GM20000 (cell line): ENCODE data around the gene PLA1A.

Source experiments
- DNase-seq: peaks from one replicate; pipeline ENCODE4 v3.0.0; 2012; ENCODE audit warnings: low spot score
- TF ChIP-seq, protein P1 (sequence below): IDR thresholded peaks from 2 replicates; pipeline ENCODE4 v1.5.1; 2012; ENCODE audit warnings: mild to moderate bottlenecking, control low read depth; ENCODE audit errors: extremely low read depth, missing control alignments

Gene PLA1A

DNA sequence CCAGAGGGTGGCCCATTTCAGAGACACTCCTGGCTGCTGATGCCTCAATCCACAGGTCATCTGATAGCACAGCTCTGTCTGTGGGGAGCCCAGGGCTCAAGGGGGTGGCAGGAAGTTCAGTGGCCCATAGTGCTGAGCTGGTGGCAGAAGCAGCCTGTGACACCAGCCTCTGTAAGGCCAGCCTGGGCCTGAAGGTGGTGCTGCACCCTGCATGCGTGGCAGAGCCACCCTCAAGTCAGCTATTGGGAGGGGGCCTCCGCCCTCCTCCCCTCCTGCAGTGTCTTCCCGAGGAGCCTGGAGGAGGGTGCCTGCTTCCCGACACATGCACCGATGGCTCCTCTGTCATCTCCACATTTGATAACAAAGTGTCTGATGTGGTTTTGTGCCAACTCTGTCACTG, 3.0 kb downstream of the PLA1A start:
- TF ChIP-seq, protein P1, sequence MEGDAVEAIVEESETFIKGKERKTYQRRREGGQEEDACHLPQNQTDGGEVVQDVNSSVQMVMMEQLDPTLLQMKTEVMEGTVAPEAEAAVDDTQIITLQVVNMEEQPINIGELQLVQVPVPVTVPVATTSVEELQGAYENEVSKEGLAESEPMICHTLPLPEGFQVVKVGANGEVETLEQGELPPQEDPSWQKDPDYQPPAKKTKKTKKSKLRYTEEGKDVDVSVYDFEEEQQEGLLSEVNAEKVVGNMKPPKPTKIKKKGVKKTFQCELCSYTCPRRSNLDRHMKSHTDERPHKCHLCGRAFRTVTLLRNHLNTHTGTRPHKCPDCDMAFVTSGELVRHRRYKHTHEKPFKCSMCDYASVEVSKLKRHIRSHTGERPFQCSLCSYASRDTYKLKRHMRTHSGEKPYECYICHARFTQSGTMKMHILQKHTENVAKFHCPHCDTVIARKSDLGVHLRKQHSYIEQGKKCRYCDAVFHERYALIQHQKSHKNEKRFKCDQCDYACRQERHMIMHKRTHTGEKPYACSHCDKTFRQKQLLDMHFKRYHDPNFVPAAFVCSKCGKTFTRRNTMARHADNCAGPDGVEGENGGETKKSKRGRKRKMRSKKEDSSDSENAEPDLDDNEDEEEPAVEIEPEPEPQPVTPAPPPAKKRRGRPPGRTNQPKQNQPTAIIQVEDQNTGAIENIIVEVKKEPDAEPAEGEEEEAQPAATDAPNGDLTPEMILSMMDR: peak; percentile 86
- DNase-seq: peak; percentile 67

DNA sequence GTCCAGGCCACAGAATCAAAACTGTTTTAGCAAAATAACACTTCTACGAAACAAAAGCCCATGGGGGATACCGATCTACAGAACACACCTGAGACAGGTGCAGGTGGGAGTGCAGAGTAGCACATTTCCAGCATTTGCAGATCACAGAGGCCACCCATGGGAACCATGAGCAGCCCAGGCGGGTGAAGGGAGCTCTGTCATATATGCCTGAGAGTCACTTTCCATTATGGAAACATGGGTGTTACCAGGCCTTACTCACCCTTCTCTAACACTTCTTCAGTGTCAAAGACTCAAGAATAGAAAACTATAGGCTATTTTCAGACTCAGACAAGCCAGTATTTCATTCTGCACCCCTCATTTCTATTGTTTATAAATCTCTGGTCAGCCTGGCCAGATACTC, 3.5 kb downstream of the PLA1A start:
- no peak for DNase-seq
- TF ChIP-seq, protein P1: no peak

DNA sequence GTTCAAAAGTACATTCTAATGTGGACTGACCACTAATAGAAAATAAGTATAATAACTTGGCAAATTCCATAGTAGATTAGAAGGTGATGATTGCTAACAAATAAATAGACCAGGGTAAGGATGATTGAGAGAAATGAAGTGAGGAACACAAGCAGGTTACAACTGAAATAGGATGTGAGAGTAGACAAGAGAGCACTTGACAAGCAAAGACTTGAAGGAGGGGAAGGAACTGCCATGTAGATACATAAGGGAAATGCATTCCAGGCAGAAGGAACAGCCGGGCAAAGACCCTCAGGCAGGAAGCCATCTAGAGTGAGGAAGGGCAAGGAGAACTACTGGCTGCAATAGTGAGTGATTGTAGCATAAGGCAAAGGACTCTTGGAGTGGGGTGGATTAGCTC, 5.0 kb downstream of the PLA1A start:
- TF ChIP-seq, protein P1: no peak
- DNase-seq: no peak

DNA sequence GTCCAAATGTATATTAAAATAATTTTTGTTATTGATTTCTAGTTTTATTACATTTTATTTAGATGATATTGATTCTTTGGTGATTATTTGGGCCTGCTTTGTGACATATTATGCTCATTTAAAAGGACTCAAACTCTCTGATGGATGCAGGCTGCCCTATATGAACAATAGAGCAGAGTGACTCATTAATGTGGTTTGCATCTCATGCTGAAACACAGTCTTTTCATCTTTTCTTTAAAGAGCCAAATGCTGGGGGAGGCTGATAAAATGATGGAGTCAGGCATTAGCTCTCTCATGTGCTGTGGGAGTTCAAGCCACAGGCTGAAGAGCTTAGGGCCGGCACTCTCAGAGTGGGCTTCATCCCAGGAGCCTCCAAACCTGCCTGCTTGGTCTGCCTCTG, 7.2 kb downstream of the PLA1A start:
- TF ChIP-seq, protein P1: no peak
- no peak for DNase-seq

DNA sequence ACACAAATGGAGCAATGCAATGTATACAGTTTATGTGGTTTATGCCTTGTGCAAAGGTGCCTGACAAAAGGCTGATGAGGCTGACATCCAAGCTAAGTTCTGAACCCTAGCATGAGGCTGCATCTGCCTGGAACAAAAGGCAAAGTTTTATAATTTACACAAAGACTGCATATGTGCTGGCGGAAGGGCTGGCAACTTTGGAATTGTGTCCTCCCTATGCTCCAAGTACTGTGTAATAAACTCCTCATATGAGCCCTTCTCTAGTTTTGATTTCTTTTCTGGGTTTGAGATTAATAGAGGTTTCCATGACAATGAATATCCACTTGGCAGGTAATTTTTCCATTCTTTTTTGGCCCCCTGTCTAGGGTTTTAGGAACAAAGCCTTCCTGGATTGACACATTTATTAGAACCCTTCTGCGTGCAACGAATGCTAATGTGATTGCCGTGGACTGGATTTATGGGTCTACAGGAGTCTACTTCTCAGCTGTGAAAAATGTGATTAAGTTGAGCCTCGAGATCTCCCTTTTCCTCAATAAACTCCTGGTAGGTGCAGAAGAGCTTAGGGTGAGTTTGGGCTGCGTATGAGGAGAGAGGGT, 10.8 kb downstream of the PLA1A start:
- TF ChIP-seq, protein P1: no peak
- DNase-seq: no peak

DNA sequence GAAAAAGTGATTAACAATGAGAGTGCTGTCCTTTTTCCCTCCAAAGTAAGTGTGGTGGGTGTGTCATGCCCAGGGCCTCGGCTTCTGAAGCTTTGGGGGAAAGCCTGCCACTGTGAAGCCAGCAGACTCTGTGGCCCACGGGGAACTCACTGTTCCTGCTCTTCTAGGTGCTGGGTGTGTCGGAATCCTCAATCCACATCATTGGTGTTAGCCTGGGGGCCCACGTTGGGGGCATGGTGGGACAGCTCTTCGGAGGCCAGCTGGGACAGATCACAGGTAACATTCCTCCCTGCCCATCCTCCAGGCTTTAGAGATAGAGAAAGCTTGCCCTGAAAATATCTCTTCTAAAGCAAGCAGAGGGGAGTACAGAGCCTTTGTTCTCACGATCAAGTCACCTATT, 11.6 kb downstream of the PLA1A start:
- DNase-seq: no peak
- TF ChIP-seq, protein P1: no peak

DNA sequence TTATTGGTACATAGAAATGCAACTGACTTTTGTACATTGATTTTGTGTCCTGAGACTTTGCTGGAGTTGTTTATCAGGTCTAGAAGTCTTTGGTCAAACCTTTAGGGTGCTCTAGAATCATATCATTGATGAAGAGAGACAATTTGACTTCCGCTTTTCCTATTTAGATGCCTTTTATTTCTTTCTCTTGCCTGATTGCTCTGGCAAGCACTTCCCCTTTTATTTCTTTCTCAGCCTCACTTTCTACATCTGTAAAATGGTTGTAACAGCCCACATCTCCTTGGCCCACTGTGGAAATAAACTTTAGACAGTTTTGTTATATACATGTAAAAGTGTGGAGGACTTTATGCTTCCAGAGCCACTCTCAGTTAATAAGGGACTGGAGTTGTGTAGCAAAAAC, 14.0 kb downstream of the PLA1A start:
- TF ChIP-seq, protein P1: no peak
- DNase-seq: no peak
